SK-N-DZ (cell line): ENCODE measurements around the gene MMP24.
"Not testable (repeated sequence)": the region's sequence is repeated elsewhere in the genome, so short reads cannot be mapped to it uniquely, and the experiment has no call there.

Source experiments
- DNase-seq: peaks from one replicate; pipeline ENCODE4 v3.0.0-alpha.2; 2015; ENCODE audit warnings: low spot score

Gene MMP24

GRCh38 chr20:35257175-35257909 lies 30.9 kb downstream of the MMP24 start:
- no peak for DNase-seq

- no peak for DNase-seq
These were observed 33.9 kb downstream of the MMP24 start for GRCh38 chr20:35260426-35260825.

GRCh38 chr20:35262321-35262720 lies 35.8 kb downstream of the MMP24 start:
- DNase-seq = not testable (repeated sequence)

- peak; percentile 73 for DNase-seq
These were observed 36.4 kb downstream of the MMP24 start for GRCh38 chr20:35262731-35263531.

GRCh38 chr20:35263532-35264341 lies 37.2 kb downstream of the MMP24 start:
- DNase-seq = no peak

- peak; percentile 58 for DNase-seq
These were observed 38.3 kb downstream of the MMP24 start for GRCh38 chr20:35264755-35265154.

- no peak for DNase-seq
These were observed 40.6 kb downstream of the MMP24 start for GRCh38 chr20:35267092-35267491.

- DNase-seq = peak; percentile 83
These were observed 42.7 kb downstream of the MMP24 start for GRCh38 chr20:35269055-35269781.

- DNase-seq = no peak
These were observed 43.8 kb downstream of the MMP24 start for GRCh38 chr20:35270021-35270902.

- no peak for DNase-seq
These were observed 44.8 kb downstream of the MMP24 start for GRCh38 chr20:35271073-35271882.

GRCh38 chr20:35271904-35272303 lies 45.4 kb downstream of the MMP24 start:
- no peak for DNase-seq

- DNase-seq = no peak
These were observed 47.1 kb downstream of the MMP24 start for GRCh38 chr20:35273449-35274171.

GRCh38 chr20:35274172-35275092 lies 47.9 kb downstream of the MMP24 start:
- no peak for DNase-seq

GRCh38 chr20:35275741-35276251 lies 49.3 kb downstream of the MMP24 start:
- no peak for DNase-seq

- no peak for DNase-seq
These were observed 49.9 kb downstream of the MMP24 start for GRCh38 chr20:35276408-35276807.

GRCh38 chr20:35277127-35277526 lies 50.6 kb downstream of the MMP24 start:
- no peak for DNase-seq
